DMS53 treated with DMSO at 0.1 percent for 48 hours (cell line): Measurements from ENCODE around the gene MSI2.

Experiments used
- DNase-seq: peaks from one replicate; lab custom pipeline; 2025; ENCODE audit not compliant: unreplicated experiment; lab: John Stamatoyannopoulos, UW

MSI2 gene

DNA sequence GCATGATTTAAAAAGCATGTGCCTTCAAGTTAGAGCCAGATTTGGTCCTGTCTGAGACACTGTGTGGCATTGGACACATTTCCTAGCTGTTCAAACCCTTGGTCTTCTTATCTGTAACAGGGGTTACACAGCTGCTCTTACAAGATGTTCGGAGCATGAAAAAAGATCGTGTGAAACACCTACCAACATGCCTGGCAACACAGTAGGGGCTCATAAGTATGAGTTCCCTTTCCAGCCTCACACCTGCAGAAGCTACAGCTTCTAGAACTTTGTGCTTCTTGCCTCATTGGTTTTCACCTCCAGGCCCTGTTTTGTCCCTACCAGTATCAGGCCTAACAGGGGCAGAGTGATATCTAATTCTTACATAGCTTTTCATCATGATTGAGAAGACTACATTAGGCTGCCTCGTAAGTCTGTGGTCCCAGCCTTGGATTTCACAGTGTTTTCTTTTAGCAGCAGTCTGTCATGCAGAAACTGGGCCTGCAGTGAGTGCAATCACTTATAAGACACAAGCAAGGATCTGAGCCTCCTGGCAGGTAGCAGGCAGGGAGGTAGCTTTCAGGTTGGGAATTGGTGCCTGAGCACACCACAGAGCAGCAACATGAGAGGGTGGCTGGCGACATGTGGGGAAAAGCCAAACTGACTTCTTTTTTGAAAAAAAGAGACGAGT lies 410.0 kb downstream of the MSI2 start:
- DNase-seq, result no peak

DNA sequence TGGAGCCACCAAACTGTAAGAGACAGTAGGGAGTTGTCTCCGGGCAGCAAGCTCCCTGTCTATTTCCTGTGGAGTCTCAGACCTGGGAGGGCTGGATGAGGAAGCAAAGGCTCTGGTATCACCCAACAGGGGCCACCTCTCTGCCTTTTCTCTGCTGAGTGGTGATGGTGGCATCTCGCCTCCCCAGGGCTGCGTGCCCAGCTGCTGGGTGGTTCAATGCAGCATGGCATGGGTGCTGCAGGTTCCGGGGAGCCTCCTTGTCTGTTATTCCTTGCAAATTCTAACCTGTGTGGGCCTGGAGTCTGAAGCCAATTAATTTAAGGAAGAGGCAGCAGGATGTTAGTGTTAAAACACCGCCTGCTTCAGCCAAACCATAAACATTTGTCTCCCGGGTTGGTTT lies 410.6 kb downstream of the MSI2 start:
- DNase-seq, result no peak

DNA sequence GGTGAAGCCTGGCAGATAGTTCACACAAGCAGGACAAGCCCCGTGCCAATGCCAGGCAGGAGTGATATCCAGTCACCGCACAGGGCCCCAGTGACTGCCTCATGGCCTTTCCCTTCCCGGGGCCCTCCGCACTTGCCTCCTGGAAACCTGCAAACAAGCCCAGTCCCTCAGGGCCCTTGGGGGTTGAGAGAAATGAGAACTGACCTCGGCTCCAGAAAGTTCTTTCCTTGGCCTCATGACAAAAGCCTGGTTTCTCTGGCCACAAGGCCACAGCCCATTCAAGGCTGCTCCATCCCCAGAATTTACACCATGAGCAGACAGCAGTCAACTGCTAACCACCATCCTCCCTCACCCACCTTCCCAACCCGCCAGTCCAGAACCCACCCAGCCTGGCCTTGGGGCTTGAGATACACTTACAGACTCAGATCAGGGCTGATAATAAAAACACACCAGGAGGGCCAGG lies 411.2 kb downstream of the MSI2 start:
- no peak for DNase-seq

DNA sequence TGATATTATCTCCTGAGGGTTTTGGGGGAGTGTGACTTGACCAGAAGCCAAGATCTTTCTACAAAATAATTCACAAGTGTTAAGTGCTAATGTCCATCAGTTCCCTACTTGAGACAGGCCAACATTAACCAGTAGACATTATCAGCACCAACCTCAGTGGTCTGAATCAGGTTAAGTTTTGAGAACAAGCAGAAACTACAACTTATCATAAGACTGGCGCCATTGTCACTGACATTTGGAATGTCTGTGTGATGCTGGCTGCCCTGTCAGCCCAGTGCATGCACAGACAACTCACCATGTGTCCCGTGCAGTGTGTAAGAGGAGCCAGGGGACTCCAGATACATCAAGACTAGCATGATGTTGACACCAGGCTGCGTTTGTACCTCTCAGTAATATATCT lies 412.0 kb downstream of the MSI2 start:
- DNase-seq, result no peak

DNA sequence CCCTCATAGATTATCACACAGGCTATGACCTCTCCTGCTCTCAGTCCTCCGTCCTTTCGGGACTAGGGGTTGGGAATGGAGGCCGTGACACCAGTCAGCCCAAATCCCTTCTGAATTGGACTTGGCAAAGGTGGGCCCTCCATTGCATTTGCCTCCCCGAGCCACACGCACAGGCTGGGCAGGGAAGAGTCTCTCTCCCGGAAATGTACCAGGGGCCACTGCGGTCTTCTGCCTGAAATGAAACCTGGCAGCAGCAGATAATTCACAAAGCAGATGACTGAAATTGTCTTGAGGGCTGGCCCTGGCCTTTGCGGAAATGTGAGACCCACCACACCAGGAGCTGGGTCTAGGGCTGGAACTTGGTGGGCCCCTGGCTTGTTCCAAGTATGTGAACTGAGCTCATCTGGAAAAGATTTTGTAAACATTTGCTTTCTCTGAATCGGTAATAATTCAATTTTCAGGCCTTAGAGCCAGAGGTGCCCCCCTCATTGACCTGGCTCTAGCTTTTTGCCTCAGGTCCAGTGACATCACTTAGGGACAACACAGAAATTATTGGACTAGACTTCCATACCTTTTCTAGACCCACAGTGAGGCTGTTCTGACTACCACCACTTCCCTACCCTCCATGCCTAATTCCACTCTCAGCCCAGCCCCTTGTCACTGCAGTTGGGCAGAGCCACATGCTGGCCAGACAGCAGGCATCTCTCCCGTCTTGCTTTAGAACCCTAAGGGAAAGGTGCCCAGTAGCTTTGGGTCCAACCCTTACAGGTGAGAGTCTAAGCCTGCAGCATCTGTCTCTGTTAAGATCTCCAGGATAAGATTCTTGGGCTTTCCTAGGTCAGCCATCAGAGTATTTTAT lies 413.6 kb downstream of the MSI2 start:
- DNase-seq, result no peak

DNA sequence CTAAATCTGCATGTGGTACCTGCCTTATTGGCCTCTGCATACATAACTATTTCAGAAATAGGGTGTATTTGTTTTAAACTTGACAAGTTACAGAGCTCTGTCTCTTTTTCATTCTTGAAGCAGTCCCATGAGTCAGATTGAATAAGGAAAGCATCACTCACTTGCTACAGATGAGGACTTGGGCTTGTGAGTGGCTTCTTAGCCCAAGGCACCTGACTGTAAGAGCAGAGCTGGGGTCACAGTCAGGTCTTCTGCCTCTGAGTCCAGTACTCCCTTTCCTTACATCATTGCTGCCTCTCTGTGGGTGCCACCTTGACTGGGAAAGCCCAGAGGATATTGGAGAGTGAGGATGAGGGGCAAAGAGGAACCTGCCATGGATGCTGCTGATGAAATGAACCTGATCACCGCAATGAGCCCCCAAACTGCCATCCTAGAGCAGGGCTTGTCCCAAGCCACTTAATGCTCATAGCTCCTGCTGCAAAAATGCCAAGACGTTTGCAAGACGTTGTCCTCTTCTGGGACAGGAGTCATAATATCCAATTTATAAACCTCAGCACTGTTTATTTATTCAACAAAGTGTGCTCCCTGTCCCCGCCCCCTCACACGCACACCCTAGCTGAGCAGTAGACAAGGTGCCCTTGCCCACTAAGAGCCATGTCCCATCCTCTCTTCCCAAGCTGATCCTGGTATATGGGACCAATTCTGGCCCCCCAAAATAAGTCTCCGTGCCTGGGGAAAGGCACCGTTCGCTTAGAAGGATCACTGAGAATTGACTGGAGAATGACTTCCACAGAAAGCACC lies 414.6 kb downstream of the MSI2 start:
- DNase-seq, result no peak

DNA sequence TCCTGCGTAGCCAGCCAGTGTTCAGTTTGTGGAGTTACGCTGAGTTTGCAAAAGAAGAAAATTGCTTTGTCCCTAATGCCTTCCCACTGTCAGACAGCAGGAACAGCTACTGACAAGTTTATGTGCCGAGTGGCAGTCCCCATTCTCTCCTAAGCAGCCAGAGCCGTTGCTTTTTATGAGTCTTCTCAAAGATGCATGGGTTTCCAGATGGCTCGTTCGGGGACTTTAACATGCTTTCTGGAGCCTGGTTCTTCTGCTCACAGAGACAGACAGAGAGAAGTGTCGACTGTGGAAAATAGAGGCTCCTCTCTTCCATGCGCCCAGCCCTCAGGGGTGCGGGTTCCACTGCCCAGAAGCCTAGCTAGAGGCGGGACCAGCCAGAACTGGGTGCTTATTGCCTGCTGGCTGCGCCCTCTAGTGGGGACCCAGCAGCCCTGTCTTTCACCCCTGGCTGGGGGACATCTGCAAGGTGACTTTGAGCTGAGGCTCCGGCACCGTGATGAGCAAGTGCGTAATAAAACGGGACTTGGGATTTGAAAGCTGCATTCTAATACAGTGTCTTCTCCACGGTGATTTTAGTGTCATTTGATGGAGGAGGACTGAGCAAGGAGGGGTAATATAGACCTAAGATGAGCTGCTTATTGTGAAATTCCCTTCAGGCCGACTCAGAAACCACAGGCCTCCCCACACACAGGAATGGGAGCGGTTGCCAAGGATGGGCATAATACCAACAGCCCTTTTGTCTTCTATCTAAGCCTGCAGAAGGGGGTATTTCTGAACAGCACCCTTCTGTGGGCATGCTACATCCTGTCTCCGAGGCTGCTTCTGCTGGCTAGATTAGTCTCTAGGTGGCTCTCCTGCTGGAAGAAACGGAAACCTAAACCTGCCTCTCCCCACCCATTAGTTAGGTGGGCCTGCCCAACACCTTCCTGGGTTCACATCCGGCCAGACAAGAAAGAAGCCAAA lies 415.6 kb downstream of the MSI2 start:
- peak; percentile 35 for DNase-seq

DNA sequence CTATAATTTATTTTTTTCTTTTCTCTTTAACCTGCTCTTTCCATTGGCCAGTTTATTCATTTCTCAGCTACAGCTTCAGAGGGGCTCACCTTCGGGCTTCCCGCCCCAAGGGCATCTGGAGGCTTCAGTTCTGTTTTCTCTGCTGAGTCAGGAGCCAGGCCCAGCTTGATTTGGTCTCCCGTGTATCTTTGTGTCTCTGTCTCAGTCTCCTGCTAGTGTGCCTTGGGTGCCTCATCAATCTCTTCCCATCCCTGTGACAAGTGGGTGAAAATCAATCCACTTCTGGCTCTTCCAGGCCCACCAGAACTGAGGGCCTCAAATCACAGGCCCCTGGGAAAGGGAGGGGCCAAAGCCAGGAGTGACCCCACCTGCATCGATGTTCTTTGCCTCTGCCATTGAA lies 416.6 kb downstream of the MSI2 start:
- no peak for DNase-seq

DNA sequence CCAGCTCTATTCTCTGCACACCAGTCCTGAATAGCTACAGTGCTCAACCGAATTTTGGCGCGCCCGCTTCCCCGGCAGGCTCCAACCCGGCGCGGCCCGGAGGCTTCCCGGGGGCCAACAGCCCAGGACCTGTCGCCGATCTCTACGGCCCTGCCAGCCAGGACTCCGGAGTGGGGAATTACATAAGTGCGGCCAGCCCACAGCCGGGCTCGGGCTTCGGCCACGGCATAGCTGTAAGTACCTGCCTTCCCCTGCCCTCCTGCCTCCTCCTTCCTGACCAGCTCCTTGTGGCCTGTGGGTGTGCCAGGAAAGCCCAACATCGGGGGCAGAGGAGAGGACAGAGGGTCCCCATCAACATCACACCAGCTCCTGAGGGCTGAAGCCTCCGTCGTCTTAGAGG lies 418.6 kb downstream of the MSI2 start:
- DNase-seq, result no peak

DNA sequence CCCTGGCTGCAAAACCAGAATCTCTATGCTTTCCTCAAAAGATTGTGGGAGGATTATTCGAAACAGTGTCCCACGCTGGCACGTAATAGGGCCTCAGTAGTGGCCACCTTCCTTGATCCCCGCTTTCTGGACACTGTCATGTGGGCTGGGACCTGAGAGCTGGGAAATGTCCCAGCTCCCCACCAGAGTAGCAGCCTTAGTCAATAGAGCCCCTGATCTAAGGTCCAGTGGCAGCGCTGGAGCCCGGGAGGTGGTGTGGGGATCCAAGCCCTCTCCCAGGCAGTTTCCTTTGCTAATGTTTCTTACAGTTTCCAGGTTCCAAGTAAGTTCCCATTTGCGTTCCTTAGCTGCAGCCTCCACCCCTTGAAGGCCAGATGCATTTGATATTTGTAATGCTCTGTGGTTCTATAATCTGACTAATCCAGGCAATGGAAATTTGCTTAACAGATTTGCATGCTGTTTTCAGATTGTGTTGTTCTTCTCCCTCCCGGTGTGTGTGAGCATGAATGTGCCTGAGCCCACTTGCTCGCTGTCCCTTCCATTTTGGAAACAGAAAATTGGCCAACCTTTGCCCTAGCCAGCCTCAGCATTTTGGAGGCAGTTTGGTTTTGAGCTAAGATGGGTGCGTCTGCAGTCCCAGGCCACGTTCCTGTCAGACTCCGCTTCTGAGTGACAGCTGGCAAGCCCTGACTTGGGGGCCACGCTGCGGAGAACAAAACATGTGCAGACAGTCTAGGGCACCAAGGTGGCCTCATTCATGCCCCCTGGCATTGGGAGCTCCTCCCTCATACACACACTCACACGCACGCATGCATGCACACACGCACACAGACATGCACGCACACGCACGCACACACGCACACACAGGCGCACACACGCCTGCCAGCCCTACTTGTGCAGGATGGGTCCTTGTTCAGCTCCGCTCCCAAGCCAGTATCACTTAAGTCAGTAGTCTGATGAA lies 419.4 kb downstream of the MSI2 start:
- DNase-seq, result no peak

DNA sequence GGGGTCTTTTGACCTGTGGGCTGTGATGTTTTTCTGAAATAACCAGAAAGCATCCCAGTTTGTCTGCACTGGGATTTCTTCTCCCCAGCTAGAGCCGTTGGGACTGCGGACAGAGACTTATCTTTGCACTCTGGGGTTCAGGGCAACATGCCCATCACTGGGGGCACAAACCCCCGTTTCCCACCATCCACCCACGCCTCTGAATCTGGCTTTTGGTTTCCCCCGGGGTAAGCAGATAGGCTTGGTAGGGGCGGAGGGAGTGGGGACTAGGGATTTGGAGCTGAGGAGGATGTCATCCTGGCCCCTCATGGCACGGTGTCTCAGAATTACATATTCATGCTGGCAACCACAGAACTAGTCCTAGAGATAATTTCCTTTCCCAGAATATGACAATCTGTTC lies 420.2 kb downstream of the MSI2 start:
- no peak for DNase-seq

DNA sequence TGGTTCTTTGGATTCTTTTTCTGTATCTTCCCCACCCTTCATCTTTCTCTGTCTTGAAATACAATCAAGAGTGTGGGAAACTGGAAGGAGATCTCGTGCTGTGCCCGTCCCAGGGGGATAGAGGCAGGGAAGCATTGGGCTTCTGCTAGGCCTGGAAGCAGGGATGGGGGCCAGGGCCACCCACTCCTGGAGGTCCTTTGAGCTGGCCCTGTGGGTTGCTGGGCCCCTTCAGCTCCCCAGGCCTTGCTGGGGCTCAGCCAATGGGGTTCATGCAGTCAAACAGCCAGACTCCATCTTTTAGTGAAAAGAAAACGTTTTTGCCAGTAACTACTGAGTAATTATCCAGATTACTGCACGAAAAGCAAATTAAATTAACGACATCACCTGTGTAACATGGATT lies 421.0 kb downstream of the MSI2 start:
- DNase-seq, result no peak

DNA sequence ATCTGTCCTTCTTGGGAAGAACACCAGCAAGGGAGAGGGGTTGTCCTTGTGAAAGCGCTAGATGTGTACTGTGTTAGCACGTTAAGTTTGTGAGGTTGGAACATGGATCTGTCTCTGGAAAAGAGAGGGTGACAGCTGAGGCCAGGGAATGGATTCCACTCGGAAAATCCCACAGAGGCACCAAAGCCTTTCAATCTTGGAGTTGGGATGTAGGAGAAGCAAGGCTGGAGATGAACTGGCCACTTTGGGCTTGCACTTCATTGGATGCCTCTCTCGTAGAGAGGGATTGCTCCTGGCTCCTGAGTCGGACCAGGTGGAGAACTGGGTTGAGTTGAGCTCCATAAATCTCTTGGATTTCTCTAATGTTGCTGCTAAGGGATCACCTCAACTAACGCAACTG lies 421.5 kb downstream of the MSI2 start:
- DNase-seq, result no peak

DNA sequence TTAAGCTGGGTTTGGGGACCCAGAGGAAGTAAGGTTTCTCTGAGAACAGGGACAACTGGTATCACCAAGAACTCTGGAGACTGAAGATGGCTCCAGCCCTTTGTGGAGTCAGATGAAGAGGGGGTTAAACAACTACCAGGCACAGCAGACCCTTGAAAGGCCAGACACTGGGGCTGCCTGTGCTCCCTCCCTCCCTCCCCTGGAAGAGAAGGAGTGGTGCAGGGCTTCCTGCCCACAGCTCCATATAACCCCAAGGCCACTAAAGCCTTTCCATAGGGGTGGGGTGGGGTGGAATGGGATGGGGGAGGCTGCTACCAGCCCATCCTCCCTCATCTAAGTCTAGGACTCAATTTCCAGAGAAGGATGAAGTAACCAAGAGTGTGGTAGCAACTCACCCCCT lies 422.1 kb downstream of the MSI2 start:
- DNase-seq, result no peak

DNA sequence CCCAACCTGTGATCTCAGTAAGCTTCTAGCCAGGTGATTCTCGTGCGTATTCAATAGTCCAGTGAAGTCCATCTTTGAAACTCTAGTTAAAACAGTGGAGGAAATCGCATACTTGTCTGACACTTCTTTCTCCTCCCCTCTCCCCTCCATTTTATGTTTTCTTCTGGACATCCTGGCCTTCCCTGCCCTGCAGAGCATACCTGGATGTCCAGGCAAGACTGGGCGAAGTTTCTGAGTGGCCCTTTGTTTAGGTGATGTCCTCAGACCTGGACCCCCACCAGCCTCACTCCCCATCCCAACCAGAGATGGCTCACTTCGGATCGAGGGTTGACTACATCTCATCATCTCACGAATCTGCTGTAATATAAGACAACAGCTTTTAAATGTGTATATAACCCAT lies 423.0 kb downstream of the MSI2 start:
- DNase-seq, result no peak

DNA sequence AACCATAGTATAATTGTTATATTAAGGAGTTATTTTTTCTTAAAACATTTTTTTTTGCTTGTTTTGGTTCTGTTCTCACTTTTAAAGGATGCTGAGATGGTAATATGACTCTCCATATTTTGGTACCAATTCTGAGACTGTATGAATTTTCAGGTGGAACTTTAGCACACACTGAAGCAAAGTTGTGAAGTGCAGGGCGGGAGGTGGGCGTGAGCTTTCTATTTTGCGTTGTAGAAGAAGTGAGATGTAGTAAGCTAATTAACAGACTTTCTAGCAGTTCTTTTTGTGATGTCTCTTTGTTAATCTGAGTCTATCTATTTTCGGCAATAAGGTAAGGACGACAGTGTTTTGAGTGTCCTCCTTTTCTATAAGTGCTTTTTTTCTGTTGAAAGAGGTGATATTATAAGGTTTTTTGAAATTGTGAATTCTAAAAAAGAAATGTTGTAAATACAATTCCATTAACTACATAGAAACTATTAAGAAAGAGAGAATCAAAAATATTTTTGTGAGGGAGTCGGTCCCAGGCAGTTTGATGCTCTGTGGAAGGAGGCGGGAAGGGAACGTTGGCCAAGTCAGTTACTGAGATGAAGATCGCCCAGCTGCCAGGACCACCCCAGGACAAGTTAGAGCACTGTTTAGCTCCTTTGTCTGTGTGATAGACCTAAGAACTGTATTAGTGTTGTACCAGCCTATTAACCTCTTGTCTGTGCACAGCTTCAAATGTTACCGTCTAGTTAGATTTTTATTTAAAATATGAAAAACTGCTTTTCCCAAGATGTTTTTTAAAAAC lies 423.8 kb downstream of the MSI2 start:
- no peak for DNase-seq

DNA sequence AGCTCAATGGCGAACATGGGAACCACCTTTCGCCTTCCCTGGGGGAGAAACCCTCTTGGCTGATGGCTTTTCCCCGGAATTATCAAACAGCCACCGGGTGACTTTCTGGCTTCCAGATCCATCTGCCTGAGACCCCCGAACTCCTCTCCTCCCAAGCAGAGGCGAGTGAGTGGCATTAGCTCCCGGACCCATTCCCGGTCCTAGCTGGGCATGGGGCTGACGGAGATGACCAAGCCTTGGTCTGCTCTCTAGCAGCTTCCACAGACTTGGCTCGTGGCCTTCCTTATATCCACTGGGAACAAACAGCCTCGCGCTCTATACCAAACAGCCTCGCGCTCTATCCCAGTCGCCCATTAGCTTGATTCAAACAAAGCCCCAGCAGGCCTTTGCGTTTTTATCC lies 426.4 kb downstream of the MSI2 start:
- no peak for DNase-seq

DNA sequence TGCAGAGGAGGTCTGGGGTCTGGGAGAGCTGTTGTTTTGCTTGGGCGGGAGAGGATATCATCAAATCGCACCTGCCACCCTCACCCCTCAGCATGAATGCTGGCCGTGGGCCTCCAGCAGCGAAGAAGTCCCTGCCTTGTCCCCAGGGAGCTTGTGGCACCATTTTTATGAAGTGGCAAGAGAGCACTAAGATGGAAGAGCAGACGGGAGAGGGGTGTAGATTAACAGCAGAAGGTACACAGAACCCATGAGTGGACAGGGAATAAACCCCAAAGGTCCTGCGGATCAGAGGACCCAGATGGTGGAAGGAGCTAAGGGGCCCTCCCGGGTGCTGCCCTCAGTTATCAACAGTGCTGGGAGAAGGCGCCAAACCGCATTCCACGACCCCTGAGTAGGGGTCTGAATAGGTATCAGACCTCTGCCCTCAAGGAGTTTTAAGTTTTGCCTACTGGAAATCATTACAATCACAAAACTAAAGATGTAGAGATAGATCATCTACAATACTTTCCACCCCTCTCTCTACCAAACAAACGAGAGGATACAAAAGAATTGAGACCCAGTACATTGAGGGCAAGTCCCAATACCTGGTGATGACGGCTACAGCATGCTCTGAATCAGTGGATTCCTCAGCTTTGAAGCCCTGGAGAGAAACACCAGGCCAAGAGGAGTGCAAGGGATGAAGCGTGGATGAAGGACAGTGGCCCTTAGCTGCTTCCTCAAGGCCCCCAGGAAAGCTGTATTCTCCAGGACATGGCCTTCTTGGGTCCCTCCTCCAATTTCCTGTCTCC lies 428.6 kb downstream of the MSI2 start:
- DNase-seq, result no peak
